Measurements from ENCODE around the gene GRK2. TPM values are rescaled to one million over a fixed set of nuclear protein-coding genes. Genes with fewer than 3 reads are reported as not detected.

GRK2 gene
- total RNA-seq, 1 donor from 2014 or later: 27.7 TPM

- peaks cover 31 to 40% (median 40%) of the 10 kb centered on the region in 3 donors for H3K36me3 ChIP-seq (ENCODE audit: control insufficient read depth in 3 of 3, insufficient read depth in 3 of 3, low read length in 3 of 3)
- H3K9ac ChIP-seq (ENCODE audit: low read depth in 1 of 3, low read length in 3 of 3): peak overlapping the region; percentile 51 to 79 (median 71)
- peak overlapping the region; percentile 72 to 82 (median 78) for H3K4me3 ChIP-seq (ENCODE audit: low read length in 3 of 3)
- peak overlapping the region; percentile 93 for H3K27ac ChIP-seq (ENCODE audit: low read depth, low read length)
- peaks cover 32 to 48% (median 33%) of the 10 kb centered on the region in 3 donors for H3K4me1 ChIP-seq (ENCODE audit: control insufficient read depth in 3 of 3, insufficient read depth in 3 of 3, low read length in 3 of 3)
- H3K27me3 ChIP-seq (ENCODE audit: control insufficient read depth in 3 of 3, insufficient read depth in 3 of 3, low read length in 3 of 3): no peaks in the 10 kb centered on the region
- H3K9me3 ChIP-seq (ENCODE audit: control insufficient read depth in 3 of 3, low read length in 3 of 3): no peaks in the 10 kb centered on the region
These were observed 21.9 kb downstream of the GRK2 start for GRCh38 chr11:67288198-67288451.

GRCh38 chr11:67288452-67289225, 22.4 kb downstream of the GRK2 start:
- Histone ChIP-seq H3K9me3 (ENCODE audit: control insufficient read depth in 3 of 3, low read length in 3 of 3) (no peaks in the 10 kb centered on the region), H3K27ac (ENCODE audit: low read depth, low read length) (peak overlapping the region; percentile 93), H3K4me1 (ENCODE audit: control insufficient read depth in 3 of 3, insufficient read depth in 3 of 3, low read length in 3 of 3) (peaks cover 32 to 48% (median 33%) of the 10 kb centered on the region in 3 donors)

DNA sequence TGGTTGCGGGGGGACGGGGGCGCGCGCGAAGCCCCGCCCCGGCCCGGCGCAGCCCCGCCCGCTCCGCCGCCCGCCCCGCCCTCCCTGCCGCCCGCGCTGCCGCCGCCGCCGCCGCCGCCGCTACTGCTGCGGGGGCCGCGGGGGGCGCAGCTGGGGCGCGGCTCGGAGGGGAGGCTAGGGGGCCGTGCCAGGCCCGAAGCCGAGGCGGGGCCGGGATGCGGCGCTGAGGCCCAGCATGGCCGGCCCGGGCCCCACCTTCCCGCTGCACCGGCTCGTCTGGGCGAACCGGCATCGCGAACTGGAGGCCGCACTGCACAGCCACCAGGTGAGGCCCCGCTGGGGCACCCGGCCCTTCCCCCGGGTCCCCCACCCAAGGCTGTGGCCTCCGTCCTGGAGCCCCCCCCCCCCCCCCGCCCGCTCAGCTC, 23.0 kb downstream of the GRK2 start, which contains the start of gene ANKRD13D:
Gene ANKRD13D, plus strand, starts transcription at position 78 of the 425 bp plus-strand sequence. Its CDS starts 158 bp downstream, at position 236.
- Histone ChIP-seq H3K4me1 (ENCODE audit: control insufficient read depth in 3 of 3, insufficient read depth in 3 of 3, low read length in 3 of 3) (peaks cover 32 to 43% (median 33%) of the 10 kb centered on the region in 3 donors), H3K9me3 (ENCODE audit: control insufficient read depth in 3 of 3, low read length in 3 of 3) (no peaks in the 10 kb centered on the region), H3K27me3 (ENCODE audit: control insufficient read depth in 3 of 3, insufficient read depth in 3 of 3, low read length in 3 of 3) (no peaks in the 10 kb centered on the region), H3K36me3 (ENCODE audit: control insufficient read depth in 3 of 3, insufficient read depth in 3 of 3, low read length in 3 of 3) (peaks cover 23 to 33% (median 29%) of the 10 kb centered on the region in 3 donors), H3K4me3 (ENCODE audit: low read length in 3 of 3) (peak within 1 kb of the TSS; percentile 72 to 82 (median 78)), H3K27ac (ENCODE audit: low read depth, low read length) (peak within 1 kb of the TSS; percentile 93), H3K9ac (ENCODE audit: low read depth in 1 of 3, low read length in 3 of 3) (peak within 1 kb of the TSS; percentile 51 to 82 (median 71))

More at GRCh38 chr11:67288452-67289225, 22.4 kb downstream of the GRK2 start:
- Histone ChIP-seq H3K9ac (ENCODE audit: low read depth in 1 of 3, low read length in 3 of 3) (peak overlapping the region; percentile 51 to 79 (median 71)), H3K36me3 (ENCODE audit: control insufficient read depth in 3 of 3, insufficient read depth in 3 of 3, low read length in 3 of 3) (peaks cover 26 to 36% (median 35%) of the 10 kb centered on the region in 3 donors), H3K27me3 (ENCODE audit: control insufficient read depth in 3 of 3, insufficient read depth in 3 of 3, low read length in 3 of 3) (no peaks in the 10 kb centered on the region), H3K4me3 (ENCODE audit: low read length in 3 of 3) (peak overlapping the region; percentile 72 to 82 (median 78))

GRCh38 chr11:67289651-67290479, 23.6 kb downstream of the GRK2 start:
- peaks cover 16 to 31% (median 26%) of the 10 kb centered on the region in 3 donors for H3K36me3 ChIP-seq (ENCODE audit: control insufficient read depth in 3 of 3, insufficient read depth in 3 of 3, low read length in 3 of 3)
- no peak overlapping the region for H3K27ac ChIP-seq (ENCODE audit: low read depth, low read length)
- peak overlapping the region; percentile 66 to 78 (median 72) for H3K4me3 ChIP-seq (ENCODE audit: low read length in 3 of 3)
- H3K9ac ChIP-seq (ENCODE audit: low read depth in 1 of 3, low read length in 3 of 3): peak overlapping the region; percentile 47 to 82 (median 67)
- H3K27me3 ChIP-seq (ENCODE audit: control insufficient read depth in 3 of 3, insufficient read depth in 3 of 3, low read length in 3 of 3): no peaks in the 10 kb centered on the region
- H3K4me1 ChIP-seq (ENCODE audit: control insufficient read depth in 3 of 3, insufficient read depth in 3 of 3, low read length in 3 of 3): peaks cover 32 to 43% (median 33%) of the 10 kb centered on the region in 3 donors
- no peaks in the 10 kb centered on the region for H3K9me3 ChIP-seq (ENCODE audit: control insufficient read depth in 3 of 3, low read length in 3 of 3)

- H3K9me3 ChIP-seq (ENCODE audit: control insufficient read depth in 3 of 3, low read length in 3 of 3): no peaks in the 10 kb centered on the region
- no peak overlapping the region for H3K4me3 ChIP-seq (ENCODE audit: low read length in 3 of 3)
- peak overlapping the region in 1 of 3 donors; percentile 16 for H3K9ac ChIP-seq (ENCODE audit: low read depth in 1 of 3, low read length in 3 of 3)
- peaks cover 32 to 43% (median 33%) of the 10 kb centered on the region in 3 donors for H3K4me1 ChIP-seq (ENCODE audit: control insufficient read depth in 3 of 3, insufficient read depth in 3 of 3, low read length in 3 of 3)
- H3K36me3 ChIP-seq (ENCODE audit: control insufficient read depth in 3 of 3, insufficient read depth in 3 of 3, low read length in 3 of 3): peaks cover 9 to 25% (median 17%) of the 10 kb centered on the region in 3 donors
- no peak overlapping the region for H3K27ac ChIP-seq (ENCODE audit: low read depth, low read length)
- no peaks in the 10 kb centered on the region for H3K27me3 ChIP-seq (ENCODE audit: control insufficient read depth in 3 of 3, insufficient read depth in 3 of 3, low read length in 3 of 3)
These were observed 24.5 kb downstream of the GRK2 start for GRCh38 chr11:67290801-67291200.

DNA sequence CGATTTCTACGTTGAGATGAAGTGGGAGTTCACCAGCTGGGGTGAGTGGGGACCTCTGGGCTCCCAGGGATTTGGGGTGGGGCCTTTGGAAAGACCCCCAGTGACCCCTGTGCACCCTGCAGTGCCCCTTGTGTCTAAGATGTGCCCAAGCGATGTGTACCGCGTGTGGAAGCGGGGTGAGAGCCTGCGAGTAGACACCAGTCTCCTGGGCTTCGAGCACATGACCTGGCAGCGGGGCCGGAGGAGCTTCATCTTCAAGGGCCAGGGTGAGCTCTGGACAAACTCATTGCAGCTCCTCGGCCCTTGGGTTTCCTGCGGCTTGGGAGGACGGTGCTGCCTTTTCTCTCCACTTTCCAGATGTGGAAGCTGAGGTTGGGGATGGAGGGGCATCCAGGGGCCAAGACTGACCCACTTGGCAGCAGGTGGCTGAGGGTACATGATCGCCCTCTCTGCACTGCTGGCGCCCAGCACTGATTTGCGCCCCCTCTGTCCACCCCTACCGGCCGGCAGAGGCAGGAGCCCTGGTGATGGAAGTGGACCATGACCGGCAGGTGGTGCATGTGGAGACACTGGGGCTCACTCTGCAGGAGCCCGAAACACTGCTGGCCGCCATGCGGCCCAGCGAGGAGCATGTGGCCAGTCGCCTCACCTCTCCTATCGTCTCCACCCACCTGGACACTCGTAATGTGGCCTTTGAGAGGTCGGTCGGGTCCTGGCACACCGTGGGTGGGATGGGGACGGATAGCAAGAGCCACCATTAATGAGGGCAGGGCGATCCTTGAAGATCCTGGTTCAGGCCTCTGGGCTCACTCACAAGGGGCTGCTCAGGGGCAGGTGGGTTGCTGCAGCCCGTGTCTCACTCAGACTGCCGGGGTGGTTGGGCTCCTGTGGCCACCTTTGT, 25.5 kb downstream of the GRK2 start:
- H3K27ac ChIP-seq (ENCODE audit: low read depth, low read length): no peak overlapping the region
- peaks cover 0 to 5% (median 0%) of the 10 kb centered on the region in 3 donors for H3K9me3 ChIP-seq (ENCODE audit: control insufficient read depth in 3 of 3, low read length in 3 of 3)
- H3K4me1 ChIP-seq (ENCODE audit: control insufficient read depth in 3 of 3, insufficient read depth in 3 of 3, low read length in 3 of 3): peaks cover 30 to 39% (median 31%) of the 10 kb centered on the region in 3 donors
- H3K36me3 ChIP-seq (ENCODE audit: control insufficient read depth in 3 of 3, insufficient read depth in 3 of 3, low read length in 3 of 3): peaks cover 7 to 17% (median 11%) of the 10 kb centered on the region in 3 donors
- no peak overlapping the region for H3K9ac ChIP-seq (ENCODE audit: low read depth in 1 of 3, low read length in 3 of 3)
- no peak overlapping the region for H3K4me3 ChIP-seq (ENCODE audit: low read length in 3 of 3)
- no peaks in the 10 kb centered on the region for H3K27me3 ChIP-seq (ENCODE audit: control insufficient read depth in 3 of 3, insufficient read depth in 3 of 3, low read length in 3 of 3)

GRCh38 chr11:67292671-67293070, 26.4 kb downstream of the GRK2 start:
- H3K27ac ChIP-seq (ENCODE audit: low read depth, low read length): no peak overlapping the region
- H3K36me3 ChIP-seq (ENCODE audit: control insufficient read depth in 3 of 3, insufficient read depth in 3 of 3, low read length in 3 of 3): peaks cover 3 to 15% (median 7%) of the 10 kb centered on the region in 3 donors
- H3K4me1 ChIP-seq (ENCODE audit: control insufficient read depth in 3 of 3, insufficient read depth in 3 of 3, low read length in 3 of 3): peaks cover 21 to 30% (median 21%) of the 10 kb centered on the region in 3 donors

DNA sequence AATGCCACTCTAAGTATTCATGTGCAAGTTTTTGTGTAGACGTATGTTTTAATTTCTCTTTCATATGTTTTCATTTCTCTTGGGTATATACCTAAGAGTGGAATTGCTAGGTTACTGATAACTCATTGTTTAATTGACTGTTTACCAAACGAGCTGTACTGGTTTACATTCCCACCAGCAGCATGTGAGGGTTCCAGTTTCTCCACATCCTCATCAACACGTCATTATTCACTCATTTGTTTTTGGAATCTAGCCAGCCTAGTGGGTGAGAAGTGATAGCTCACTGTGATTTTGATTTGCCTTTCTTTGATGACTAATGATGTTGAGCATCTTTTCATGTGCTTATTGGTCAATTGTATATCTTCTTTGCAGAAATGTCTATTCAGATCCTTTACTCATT, 26.8 kb downstream of the GRK2 start:
- peaks cover 17 to 26% (median 17%) of the 10 kb centered on the region in 3 donors for H3K4me1 ChIP-seq (ENCODE audit: control insufficient read depth in 3 of 3, insufficient read depth in 3 of 3, low read length in 3 of 3)
- H3K27me3 ChIP-seq (ENCODE audit: control insufficient read depth in 3 of 3, insufficient read depth in 3 of 3, low read length in 3 of 3): no peaks in the 10 kb centered on the region
- H3K36me3 ChIP-seq (ENCODE audit: control insufficient read depth in 3 of 3, insufficient read depth in 3 of 3, low read length in 3 of 3): peaks cover 3 to 15% (median 7%) of the 10 kb centered on the region in 3 donors
- no peak overlapping the region for H3K27ac ChIP-seq (ENCODE audit: low read depth, low read length)
- H3K9me3 ChIP-seq (ENCODE audit: control insufficient read depth in 3 of 3, low read length in 3 of 3): peaks cover 0 to 5% (median 0%) of the 10 kb centered on the region in 3 donors
- H3K9ac ChIP-seq (ENCODE audit: low read depth in 1 of 3, low read length in 3 of 3): no peak overlapping the region
- no peak overlapping the region for H3K4me3 ChIP-seq (ENCODE audit: low read length in 3 of 3)

More at GRCh38 chr11:67292671-67293070, 26.4 kb downstream of the GRK2 start:
- no peak overlapping the region for H3K9ac ChIP-seq (ENCODE audit: low read depth in 1 of 3, low read length in 3 of 3)
- peaks cover 0 to 5% (median 0%) of the 10 kb centered on the region in 3 donors for H3K9me3 ChIP-seq (ENCODE audit: control insufficient read depth in 3 of 3, low read length in 3 of 3)
- H3K27me3 ChIP-seq (ENCODE audit: control insufficient read depth in 3 of 3, insufficient read depth in 3 of 3, low read length in 3 of 3): no peaks in the 10 kb centered on the region
- no peak overlapping the region for H3K4me3 ChIP-seq (ENCODE audit: low read length in 3 of 3)

DNA sequence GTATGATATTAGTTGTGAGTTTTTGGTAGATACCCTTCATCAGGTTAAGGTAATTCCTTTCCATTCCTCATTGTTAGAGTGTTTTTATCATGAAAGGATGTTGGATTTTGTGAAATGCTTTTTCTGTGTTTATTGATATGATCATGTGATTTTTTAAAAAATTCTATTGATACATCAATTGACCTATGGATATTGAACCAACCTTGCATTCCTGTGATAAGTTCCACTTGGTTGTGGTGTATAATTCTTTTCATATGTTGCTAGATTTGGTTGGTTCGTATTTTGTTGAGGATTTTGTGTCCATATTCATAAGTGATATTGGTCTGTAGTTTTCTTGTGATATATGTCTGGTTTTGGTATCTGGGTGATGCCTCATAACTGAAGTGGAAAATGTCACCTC, 29.6 kb downstream of the GRK2 start:
- Histone ChIP-seq H3K27ac (ENCODE audit: low read depth, low read length) (no peak overlapping the region), H3K9ac (ENCODE audit: low read depth in 1 of 3, low read length in 3 of 3) (no peak overlapping the region), H3K36me3 (ENCODE audit: control insufficient read depth in 3 of 3, insufficient read depth in 3 of 3, low read length in 3 of 3) (peaks cover 16 to 25% (median 18%) of the 10 kb centered on the region in 3 donors), H3K9me3 (ENCODE audit: control insufficient read depth in 3 of 3, low read length in 3 of 3) (peaks cover 0 to 5% (median 0%) of the 10 kb centered on the region in 3 donors), H3K4me1 (ENCODE audit: control insufficient read depth in 3 of 3, insufficient read depth in 3 of 3, low read length in 3 of 3) (peaks cover 0 to 5% (median under 1%) of the 10 kb centered on the region in 3 donors), H3K4me3 (ENCODE audit: low read length in 3 of 3) (no peak overlapping the region), H3K27me3 (ENCODE audit: control insufficient read depth in 3 of 3, insufficient read depth in 3 of 3, low read length in 3 of 3) (no peaks in the 10 kb centered on the region)

Data from skeletal muscle tissue (tissue), 4 donors.